Esophagus muscularis mucosa (tissue), 4 donors: ENCODE data around the gene FAM118B.

Source experiments
- CTCF ChIP-seq, 3 experiments: fragments of 200-600 bp in 2 of 3; fragments of 450-650 bp in 1 of 3; sonication (generic) in 2 of 3; IDR thresholded peaks; one replicate each; pipeline ENCODE4 v1.5.1; 2017 to 2019; ENCODE audit warnings: antibody characterized with exemption in 3 of 3, mild to moderate bottlenecking in 2 of 3, moderate library complexity in 1 of 3
- EP300 ChIP-seq: sonication (generic); formaldehyde crosslinking; IDR thresholded peaks from one replicate; pipeline ENCODE4 v1.6.1; 2017; ENCODE audit warnings: antibody characterized with exemption
- POLR2A ChIP-seq: fragments of 450-650 bp; IDR thresholded peaks from one replicate; pipeline ENCODE4 v1.6.1; 2017; ENCODE audit warnings: antibody characterized with exemption, moderate library complexity, mild to moderate bottlenecking, low read depth
- POLR2AphosphoS5 ChIP-seq, 2 donors: sonication (generic); formaldehyde crosslinking; IDR thresholded peaks; one replicate each; pipeline ENCODE4 v1.6.1; 2017; ENCODE audit warnings: antibody characterized with exemption in 2 of 2

DNA sequence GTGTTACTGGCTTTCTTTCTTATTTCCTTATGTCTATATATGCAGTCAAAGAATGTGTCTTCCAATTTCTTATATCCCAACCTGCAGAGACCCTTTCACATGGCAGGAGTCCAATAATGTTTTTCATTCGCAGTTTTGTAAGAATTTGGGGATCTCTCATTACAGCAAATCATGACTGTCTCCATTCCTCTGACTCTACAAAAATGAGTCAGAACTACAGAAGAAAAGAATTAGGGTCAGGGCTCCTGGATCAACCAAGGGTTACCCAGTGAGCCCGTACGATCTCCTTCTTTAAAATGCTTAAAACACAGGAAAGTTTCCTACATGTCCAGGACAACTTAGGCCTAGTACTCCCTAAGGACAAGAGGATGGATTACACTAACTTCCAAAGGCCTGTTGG lies 42.3 kb upstream of the FAM118B start:
- TF ChIP-seq CTCF (IDR thresholded peaks at IDR 0.05) = no peak
- no peak for TF ChIP-seq POLR2AphosphoS5 (IDR thresholded peaks at IDR 0.05)
- no peak for TF ChIP-seq POLR2A
- no peak for TF ChIP-seq EP300
